Naive thymus-derived CD4-positive, alpha-beta T cell (primary cell): Measurements from ENCODE around the gene PROK2. TPM values are rescaled to one million over a fixed set of nuclear protein-coding genes. Genes with fewer than 3 reads are reported as not detected.
A peak's percentile ranks its signal among the peaks of the same experiment; 100 is the strongest.

Experiments used
- ATAC-seq: fragments of 150-1000 bp; cut with Tn5 transposase; 2 replicates; pipeline ENCODE4 v1.10.0; 2021; ENCODE audit warnings: mild to moderate bottlenecking, moderate library complexity
- CTCF ChIA-PET: fragments of 350-600 bp; sonication (Branson Sonifier 250); formaldehyde crosslinking; loops from one replicate; lab custom pipeline; 2021; ENCODE audit warnings: antibody characterized with exemption; lab: Charles Lee
- POLR2A ChIA-PET: fragments of 350-600 bp; sonication (Branson Sonifier 250); formaldehyde crosslinking; loops from one replicate; lab custom pipeline; 2021; ENCODE audit warnings: antibody characterized with exemption, inconsistent platforms; lab: Charles Lee
- DNase-seq, 9 donors: peaks; one replicate each; pipeline versions ENCODE4 v3.0.0 to v3.0.0-alpha.2; 2020 to 2022; ENCODE audit warnings: mixed read lengths in 1 of 9
- H3K27ac ChIP-seq: one replicate; pipeline ENCODE4 v1.7.0; 2013; ENCODE audit warnings: mild to moderate bottlenecking, low read depth, low read length, moderate library complexity
- H3K27me3 ChIP-seq, 2 donors: one replicate each; pipeline ENCODE4 v1.7.0; 2013; ENCODE audit warnings: low read length in 2 of 2, mild to moderate bottlenecking in 2 of 2, moderate library complexity in 2 of 2; ENCODE audit not compliant: control insufficient read depth in 2 of 2, insufficient read depth in 2 of 2
- H3K36me3 ChIP-seq, 3 experiments: 1 replicate in 2 of 3; 2 replicates in 1 of 3; pipeline ENCODE4 v1.7.0; 2013; ENCODE audit warnings: low read length in 3 of 3, mild to moderate bottlenecking in 3 of 3, moderate library complexity in 1 of 3; ENCODE audit not compliant: insufficient read depth in 3 of 3, control insufficient read depth in 2 of 3
- H3K4me1 ChIP-seq, 2 donors: one replicate each; pipeline ENCODE4 v1.7.0; 2013; ENCODE audit warnings: low read length in 2 of 2, mild to moderate bottlenecking in 2 of 2, moderate library complexity in 1 of 2; ENCODE audit not compliant: control insufficient read depth in 2 of 2, insufficient read depth in 2 of 2
- H3K4me3 ChIP-seq: 2 replicates; pipeline ENCODE4 v1.7.0; 2013; ENCODE audit warnings: mild to moderate bottlenecking, low read length
- H3K9me3 ChIP-seq, 3 experiments: 1 replicate in 2 of 3; 2 replicates in 1 of 3; pipeline ENCODE4 v1.7.0; 2013; ENCODE audit warnings: low read length in 3 of 3; ENCODE audit not compliant: control insufficient read depth in 2 of 3
- H3K27ac Mint-ChIP-seq, 9 donors: one replicate each; pipeline ENCODE4 v1.8.0; 2020 to 2022; ENCODE audit warnings: mixed read lengths in 9 of 9, mild to moderate bottlenecking in 8 of 9, moderate library complexity in 5 of 9, inconsistent platforms in 2 of 9
- H3K27me3 Mint-ChIP-seq, 5 donors: one replicate each; pipeline ENCODE4 v1.8.0; 2021 to 2022; ENCODE audit warnings: mixed read lengths in 5 of 5, mild to moderate bottlenecking in 1 of 5
- H3K36me3 Mint-ChIP-seq, 5 donors: one replicate each; pipeline ENCODE4 v1.8.0; 2020 to 2022; ENCODE audit warnings: mixed read lengths in 5 of 5, mild to moderate bottlenecking in 3 of 5, inconsistent platforms in 1 of 5
- H3K4me1 Mint-ChIP-seq, 7 donors: one replicate each; pipeline ENCODE4 v1.8.0; 2020 to 2022; ENCODE audit warnings: mixed read lengths in 7 of 7, mild to moderate bottlenecking in 3 of 7, inconsistent platforms in 1 of 7
- H3K4me3 Mint-ChIP-seq, 10 donors: one replicate each; pipeline ENCODE4 v1.8.0; 2020 to 2022; ENCODE audit warnings: mild to moderate bottlenecking in 10 of 10, mixed read lengths in 10 of 10, moderate library complexity in 6 of 10, inconsistent platforms in 2 of 10
- H3K9me3 Mint-ChIP-seq, 11 donors: one replicate each; pipeline ENCODE4 v1.8.0; 2020 to 2022; ENCODE audit warnings: mixed read lengths in 11 of 11, mild to moderate bottlenecking in 4 of 11, inconsistent platforms in 1 of 11, moderate library complexity in 1 of 11
- intact Hi-C, 2 donors: fragments of 100-400 bp; cut with micrococcal nuclease; formaldehyde crosslinking; loops; one replicate each; pipeline ENCODE4 v1.15.1; 2023
- polyA plus RNA-seq, 2 donors: library from polyadenylated mRNA; unstranded; fragments of 300-500 nt; fragmentation: Illumina TruSeq; gene quantifications; one replicate each; pipeline ENCODE4 v1.2.3, GENCODE V29; 2021
- total RNA-seq, 6 experiments: library from RNA in 5 of 6; stranded (reverse) in 5 of 6; gene quantifications; 1 replicate in 5 of 6; 2 replicates in 1 of 6; pipeline ENCODE4 v1.2.3 and lab custom pipeline; 2021 to 2026

The PROK2 gene
- total and polyA plus RNA-seq, 7 experiments from 2014 or later, result 14.1 TPM; not detected in 6

- H3K9me3 ChIP-seq, result no peaks in the 10 kb centered on the region
- no peaks in the 10 kb centered on the region for H3K4me1 Mint-ChIP-seq
These were observed 20.7 kb upstream of the PROK2 start for GRCh38 chr3:71805691-71806090.

GRCh38 chr3:71805199-71805598, 20.3 kb upstream of the PROK2 start:
- no peak overlapping the region for H3K4me3 ChIP-seq
- CTCF ChIA-PET, result no interaction called here

More at GRCh38 chr3:71805691-71806090, 20.7 kb upstream of the PROK2 start:
- POLR2A ChIA-PET, result no interaction called here
- no peak overlapping the region for H3K27ac Mint-ChIP-seq
- H3K4me1 ChIP-seq, result no peaks in the 10 kb centered on the region
- DNase-seq (no peak), ATAC-seq (no peak)
- H3K4me3 Mint-ChIP-seq, result no peak overlapping the region
- H3K36me3 ChIP-seq, result no peaks in the 10 kb centered on the region
- no peak overlapping the region for H3K4me3 ChIP-seq
- peaks cover 0 to 20% (median 15%) of the 10 kb centered on the region in 5 donors for H3K27me3 Mint-ChIP-seq
- no peaks in the 10 kb centered on the region for H3K36me3 Mint-ChIP-seq
- CTCF ChIA-PET, result interaction anchor here (0.7 kb wide), 1 partner anchor 64 kb away, joined by 6 read pairs; no protein-coding TSS in a partner anchor
- H3K27ac ChIP-seq, result no peak overlapping the region
- intact Hi-C loops, result no loop called here
- H3K9me3 Mint-ChIP-seq, result no peaks in the 10 kb centered on the region
- no peaks in the 10 kb centered on the region for H3K27me3 ChIP-seq

GRCh38 chr3:71803248-71803647, 18.3 kb upstream of the PROK2 start:
- no peaks in the 10 kb centered on the region for H3K9me3 Mint-ChIP-seq
- Histone ChIP-seq H3K27ac (no peak overlapping the region), H3K4me1 (no peaks in the 10 kb centered on the region), H3K9me3 (no peaks in the 10 kb centered on the region), H3K36me3 (no peaks in the 10 kb centered on the region), H3K27me3 (no peaks in the 10 kb centered on the region), H3K4me3 (no peak overlapping the region)
- no peaks in the 10 kb centered on the region for H3K36me3 Mint-ChIP-seq
- no peak overlapping the region for H3K4me3 Mint-ChIP-seq
- H3K27ac Mint-ChIP-seq, result no peak overlapping the region
- no peak for DNase-seq
- ATAC-seq, result no peak
- CTCF ChIA-PET, result no interaction called here
- intact Hi-C loops, result no loop called here
- POLR2A ChIA-PET, result no interaction called here
- no peaks in the 10 kb centered on the region for H3K4me1 Mint-ChIP-seq
- peaks cover 5 to 33% (median 24%) of the 10 kb centered on the region in 5 donors for H3K27me3 Mint-ChIP-seq

More at GRCh38 chr3:71805199-71805598, 20.3 kb upstream of the PROK2 start:
- H3K27ac Mint-ChIP-seq, result no peak overlapping the region
- Histone ChIP-seq H3K27me3 (no peaks in the 10 kb centered on the region), H3K36me3 (no peaks in the 10 kb centered on the region), H3K9me3 (no peaks in the 10 kb centered on the region), H3K4me1 (no peaks in the 10 kb centered on the region), H3K27ac (no peak overlapping the region)
- no peaks in the 10 kb centered on the region for H3K9me3 Mint-ChIP-seq
- peaks cover 1 to 21% (median 15%) of the 10 kb centered on the region in 5 donors for H3K27me3 Mint-ChIP-seq
- POLR2A ChIA-PET, result no interaction called here
- ATAC-seq (peak; percentile 80), DNase-seq (no peak)
- H3K4me1 Mint-ChIP-seq, result no peaks in the 10 kb centered on the region
- H3K4me3 Mint-ChIP-seq, result no peak overlapping the region
- intact Hi-C loops, result no loop called here
- H3K36me3 Mint-ChIP-seq, result no peaks in the 10 kb centered on the region

- Histone ChIP-seq H3K27ac (no peak overlapping the region), H3K4me1 (no peaks in the 10 kb centered on the region), H3K9me3 (no peaks in the 10 kb centered on the region), H3K4me3 (no peak overlapping the region), H3K27me3 (no peaks in the 10 kb centered on the region), H3K36me3 (no peaks in the 10 kb centered on the region)
- no peak overlapping the region for H3K27ac Mint-ChIP-seq
- no peaks in the 10 kb centered on the region for H3K9me3 Mint-ChIP-seq
- intact Hi-C loops, result no loop called here
- H3K4me1 Mint-ChIP-seq, result no peaks in the 10 kb centered on the region
- no peak overlapping the region for H3K4me3 Mint-ChIP-seq
- DNase-seq (no peak), ATAC-seq (no peak)
- peaks cover 5 to 35% (median 26%) of the 10 kb centered on the region in 5 donors for H3K27me3 Mint-ChIP-seq
- CTCF ChIA-PET, result no interaction called here
- no peaks in the 10 kb centered on the region for H3K36me3 Mint-ChIP-seq
- POLR2A ChIA-PET, result interaction anchor here (0.7 kb wide), 1 partner anchor 140 kb away, joined by 3 read pairs; no protein-coding TSS in a partner anchor
These were observed 17.0 kb upstream of the PROK2 start for GRCh38 chr3:71801986-71802385.

GRCh38 chr3:71800023-71800422, 15.1 kb upstream of the PROK2 start:
- Mint-ChIP-seq H3K27ac (no peak overlapping the region), H3K9me3 (no peaks in the 10 kb centered on the region), H3K4me3 (no peak overlapping the region), H3K36me3 (no peaks in the 10 kb centered on the region), H3K4me1 (peaks cover 0 to 3% (median 0%) of the 10 kb centered on the region in 7 donors), H3K27me3 (peaks cover 5 to 45% (median 24%) of the 10 kb centered on the region in 5 donors)
- Histone ChIP-seq H3K9me3 (no peaks in the 10 kb centered on the region), H3K4me1 (no peaks in the 10 kb centered on the region), H3K27ac (no peak overlapping the region), H3K36me3 (no peaks in the 10 kb centered on the region), H3K27me3 (no peaks in the 10 kb centered on the region), H3K4me3 (no peak overlapping the region)
- ATAC-seq (no peak), DNase-seq (no peak)
- ChIA-PET CTCF (no interaction called here), POLR2A (no interaction called here)
- intact Hi-C loops, result no loop called here

- CTCF ChIA-PET, result interaction anchor here (1.0 kb wide), 1 partner anchor 11 kb away, joined by 3 read pairs; no protein-coding TSS in a partner anchor
- H3K4me3 ChIP-seq, result no peak overlapping the region
- Mint-ChIP-seq H3K27ac (no peak overlapping the region), H3K4me3 (no peak overlapping the region), H3K9me3 (no peaks in the 10 kb centered on the region), H3K27me3 (peaks cover 5 to 55% (median 29%) of the 10 kb centered on the region in 5 donors), H3K36me3 (no peaks in the 10 kb centered on the region), H3K4me1 (peaks cover 0 to 3% (median 0%) of the 10 kb centered on the region in 7 donors)
- H3K27ac ChIP-seq, result no peak overlapping the region
- no peaks in the 10 kb centered on the region for H3K36me3 ChIP-seq
- DNase-seq (no peak), ATAC-seq (no peak)
- intact Hi-C loops, result no loop called here
- POLR2A ChIA-PET, result no interaction called here
- H3K9me3 ChIP-seq, result no peaks in the 10 kb centered on the region
- no peaks in the 10 kb centered on the region for H3K27me3 ChIP-seq
- no peaks in the 10 kb centered on the region for H3K4me1 ChIP-seq
These were observed 12.5 kb upstream of the PROK2 start for GRCh38 chr3:71797455-71797854.

GRCh38 chr3:71796290-71796689, 11.3 kb upstream of the PROK2 start:
- Mint-ChIP-seq H3K36me3 (no peaks in the 10 kb centered on the region), H3K4me1 (peaks cover 0 to 3% (median 0%) of the 10 kb centered on the region in 7 donors), H3K27me3 (peaks cover 0 to 53% (median 26%) of the 10 kb centered on the region in 5 donors), H3K27ac (no peak overlapping the region), H3K9me3 (no peaks in the 10 kb centered on the region), H3K4me3 (no peak overlapping the region)
- H3K36me3 ChIP-seq, result no peaks in the 10 kb centered on the region
- intact Hi-C loops, result no loop called here
- CTCF ChIA-PET, result no interaction called here
- no peaks in the 10 kb centered on the region for H3K9me3 ChIP-seq
- POLR2A ChIA-PET, result no interaction called here
- DNase-seq (no peak), ATAC-seq (no peak)
- no peaks in the 10 kb centered on the region for H3K4me1 ChIP-seq
- no peak overlapping the region for H3K4me3 ChIP-seq
- no peak overlapping the region for H3K27ac ChIP-seq
- H3K27me3 ChIP-seq, result no peaks in the 10 kb centered on the region
